Urothelium cell line (cell line): ENCODE results near the gene MYOT.

Source experiments
- DNase-seq: peaks from one replicate; pipeline ENCODE4 v3.0.0; 2011; ENCODE audit warnings: low spot score, mixed read lengths
- FAIRE-seq: peaks from 2 replicates; lab custom pipeline; 2011; peaks lifted over from hg19 to GRCh38; lab: Jason Lieb, UNC

The MYOT gene, protein sequence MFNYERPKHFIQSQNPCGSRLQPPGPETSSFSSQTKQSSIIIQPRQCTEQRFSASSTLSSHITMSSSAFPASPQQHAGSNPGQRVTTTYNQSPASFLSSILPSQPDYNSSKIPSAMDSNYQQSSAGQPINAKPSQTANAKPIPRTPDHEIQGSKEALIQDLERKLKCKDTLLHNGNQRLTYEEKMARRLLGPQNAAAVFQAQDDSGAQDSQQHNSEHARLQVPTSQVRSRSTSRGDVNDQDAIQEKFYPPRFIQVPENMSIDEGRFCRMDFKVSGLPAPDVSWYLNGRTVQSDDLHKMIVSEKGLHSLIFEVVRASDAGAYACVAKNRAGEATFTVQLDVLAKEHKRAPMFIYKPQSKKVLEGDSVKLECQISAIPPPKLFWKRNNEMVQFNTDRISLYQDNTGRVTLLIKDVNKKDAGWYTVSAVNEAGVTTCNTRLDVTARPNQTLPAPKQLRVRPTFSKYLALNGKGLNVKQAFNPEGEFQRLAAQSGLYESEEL

DNA sequence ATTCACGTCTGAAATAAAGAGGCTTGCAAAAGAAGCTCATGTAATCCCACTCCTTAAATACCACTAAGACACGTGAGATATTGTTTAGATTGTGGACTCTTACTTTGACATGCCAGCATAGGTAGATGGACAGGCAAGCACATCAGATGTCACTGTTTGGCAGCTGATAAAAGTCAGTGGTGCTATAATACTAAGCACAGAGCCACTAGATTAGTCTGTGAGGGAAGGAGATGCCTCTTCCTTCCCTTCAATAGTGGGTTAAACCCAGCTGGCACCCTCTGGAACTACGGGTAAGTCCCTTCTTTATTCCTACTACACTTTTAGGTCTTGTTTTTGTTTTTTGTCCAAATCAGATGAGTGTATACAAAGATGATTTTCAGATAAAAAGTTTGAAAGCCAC lies at the start of gene MYOT:
Gene MYOT (plus strand): TSS at position 197 of the 400 bp plus-strand sequence. CDS start 2,792 bp downstream, outside the sequence.
- DNase-seq (no peak), FAIRE-seq (no peak)

DNA sequence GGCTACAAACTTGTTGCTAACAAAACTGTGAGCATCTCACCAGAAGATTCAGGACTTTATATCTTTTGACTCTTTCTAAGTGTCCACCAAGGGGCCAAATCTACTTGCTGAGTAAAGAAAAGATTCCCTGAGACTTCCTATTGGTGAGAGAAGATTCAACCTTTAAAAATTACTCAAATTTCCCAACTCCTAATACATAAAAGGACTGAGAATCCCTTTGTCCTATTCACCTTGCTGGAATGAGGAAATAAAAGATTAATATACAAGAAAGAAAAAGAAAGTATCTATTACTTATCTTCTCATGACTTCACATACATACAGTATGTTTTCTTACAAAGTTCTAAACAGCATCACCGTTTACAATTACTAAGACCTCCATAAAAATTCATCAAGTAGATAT lies 47.9 kb upstream of the MYOT start:
- DNase-seq = no peak
- no peak for FAIRE-seq

DNA sequence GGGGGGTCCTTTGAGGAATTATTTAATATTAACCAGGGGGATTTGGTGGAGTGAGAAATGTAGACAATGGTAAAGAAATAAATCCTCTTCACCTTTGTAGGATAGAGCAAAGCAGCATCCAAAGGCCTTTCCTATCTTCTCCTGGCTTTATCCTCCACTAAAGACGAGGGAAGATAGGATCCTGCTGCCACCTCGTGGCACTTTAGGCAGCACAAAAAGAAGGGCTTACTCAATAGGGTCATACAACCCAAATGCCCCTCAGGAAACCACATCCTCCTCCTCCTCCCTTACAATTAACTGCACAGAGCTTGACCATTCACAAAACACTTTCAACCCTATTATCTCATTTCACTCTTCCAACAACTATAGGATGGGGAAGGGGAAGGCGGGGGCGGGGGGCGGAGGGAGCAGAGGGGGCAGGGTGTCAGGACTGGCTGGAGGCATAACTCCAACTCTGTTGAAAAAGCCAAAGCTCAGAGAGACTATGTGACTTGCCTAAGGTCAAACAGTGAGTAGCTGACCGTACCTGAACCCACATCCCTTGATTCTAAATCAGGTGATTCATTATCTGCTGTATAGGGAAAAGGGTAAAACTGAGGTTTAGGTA lies 45.4 kb upstream of the MYOT start:
- peak; percentile 20 for DNase-seq
- no peak for FAIRE-seq

DNA sequence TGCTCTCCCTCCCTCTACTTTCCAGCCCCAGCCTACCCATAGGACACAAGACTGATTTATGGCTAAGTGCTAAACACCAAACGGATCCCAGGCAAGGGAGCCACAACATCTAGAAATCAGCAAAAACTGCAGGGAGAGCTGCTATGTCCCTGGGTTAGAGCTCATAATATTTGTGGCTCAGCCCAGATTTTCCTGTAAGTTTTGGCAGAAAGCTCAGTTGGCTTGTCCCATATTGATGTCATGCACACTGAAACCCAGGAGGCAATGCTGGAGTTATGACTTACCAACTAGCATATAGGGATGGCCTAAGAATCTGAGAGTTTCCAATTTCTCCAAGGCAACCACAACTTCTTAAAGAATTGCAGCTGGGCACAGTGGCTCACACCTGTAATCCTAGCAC lies 44.7 kb upstream of the MYOT start:
- FAIRE-seq (no peak), DNase-seq (no peak)

DNA sequence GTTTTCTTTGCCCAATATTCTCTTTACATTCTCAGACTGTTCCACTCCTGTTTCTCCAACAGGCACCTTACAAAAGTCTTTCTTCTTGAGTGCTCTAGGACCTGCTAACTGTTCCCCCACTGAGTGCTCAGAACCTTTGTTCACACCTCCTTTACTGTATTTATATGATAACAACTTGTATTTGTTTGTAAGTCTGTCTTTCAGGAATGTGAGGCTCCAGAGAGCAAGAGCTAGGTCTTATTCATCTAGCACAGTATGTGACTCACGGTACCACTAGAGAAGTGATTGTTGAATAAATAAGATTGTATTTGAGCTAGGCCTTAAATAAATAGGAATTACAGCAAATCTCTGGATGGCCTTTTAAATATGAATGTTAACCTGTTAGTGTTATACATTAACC lies 42.5 kb upstream of the MYOT start:
- FAIRE-seq (no peak), DNase-seq (no peak)

DNA sequence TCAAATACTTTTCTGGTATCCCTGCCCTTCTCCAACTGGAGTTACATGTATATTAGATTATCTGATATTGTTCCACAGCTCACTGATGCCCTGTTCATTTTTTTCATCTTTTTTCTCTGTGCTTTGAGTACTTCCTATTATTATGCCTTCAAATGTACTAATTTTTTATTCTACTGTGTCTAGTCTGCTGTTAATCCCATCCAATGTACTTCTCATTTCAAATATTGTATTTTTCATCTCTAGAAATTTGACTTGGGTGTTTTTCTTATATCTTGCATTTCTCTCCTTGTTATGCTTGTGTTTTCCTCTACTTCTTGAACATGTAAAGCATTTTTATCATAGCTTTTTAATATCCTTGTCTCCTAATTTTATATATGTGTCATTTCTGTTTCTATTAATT lies 41.6 kb upstream of the MYOT start:
- no peak for FAIRE-seq

DNA sequence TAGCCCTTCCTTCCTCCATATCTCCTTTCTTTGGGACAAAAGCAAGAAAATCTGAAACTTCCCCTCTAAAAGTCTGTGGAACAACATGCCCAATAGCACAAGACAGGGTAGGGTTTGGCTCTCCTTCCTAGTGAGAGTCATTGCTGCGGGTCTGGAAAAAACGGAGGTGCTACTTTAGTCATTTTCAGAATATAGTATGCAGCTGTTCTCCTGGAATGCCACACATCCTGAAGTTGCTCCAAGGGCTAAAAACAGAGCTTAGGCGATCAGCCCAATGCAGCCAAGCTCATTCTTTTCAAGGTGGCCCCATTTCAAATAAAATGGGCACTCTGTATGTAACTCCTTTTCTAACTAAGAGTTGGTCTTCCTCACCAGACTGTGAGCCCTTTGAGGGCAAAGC lies 39.5 kb upstream of the MYOT start:
- no peak for FAIRE-seq
- DNase-seq = no peak

More for the DNA sequence above, 41.6 kb upstream of the MYOT start:
- no peak for DNase-seq

DNA sequence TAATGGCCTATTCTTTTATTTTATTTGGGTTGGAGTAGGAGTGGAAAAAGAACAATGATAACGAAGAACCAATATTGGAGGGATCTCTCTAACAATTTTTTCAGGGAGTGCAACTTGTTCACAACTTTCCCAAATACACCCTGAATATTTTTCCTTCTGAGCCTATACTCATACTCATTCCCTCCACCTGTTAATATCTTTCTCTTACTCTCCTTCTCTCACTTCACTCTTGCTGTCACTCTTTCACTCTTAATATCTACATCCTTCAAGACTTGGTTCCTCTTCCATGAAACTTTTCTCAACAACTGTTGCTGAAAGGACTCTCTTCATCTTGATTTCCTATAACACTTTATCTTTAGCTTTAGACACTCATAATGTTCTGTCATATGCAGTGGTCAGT lies 39.0 kb upstream of the MYOT start:
- FAIRE-seq = no peak
- no peak for DNase-seq

DNA sequence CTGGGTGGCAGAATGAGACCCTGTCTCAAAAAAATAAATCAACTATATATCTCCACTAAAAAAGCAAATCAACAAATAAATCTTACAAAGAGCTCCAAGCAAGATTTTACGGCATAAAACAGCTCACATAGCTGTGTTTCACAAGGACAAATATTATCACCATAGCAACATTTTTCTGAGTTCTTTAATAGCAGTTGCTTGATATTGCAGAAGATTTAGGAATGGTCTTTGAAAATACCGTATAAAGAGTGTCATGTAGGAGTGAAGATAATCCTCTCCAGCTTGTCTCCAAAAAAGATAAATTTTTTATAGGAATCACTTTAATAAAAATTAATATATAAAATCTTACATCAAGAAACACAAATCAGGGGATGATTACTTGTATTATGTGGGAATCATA lies 36.6 kb upstream of the MYOT start:
- no peak for FAIRE-seq
- no peak for DNase-seq

DNA sequence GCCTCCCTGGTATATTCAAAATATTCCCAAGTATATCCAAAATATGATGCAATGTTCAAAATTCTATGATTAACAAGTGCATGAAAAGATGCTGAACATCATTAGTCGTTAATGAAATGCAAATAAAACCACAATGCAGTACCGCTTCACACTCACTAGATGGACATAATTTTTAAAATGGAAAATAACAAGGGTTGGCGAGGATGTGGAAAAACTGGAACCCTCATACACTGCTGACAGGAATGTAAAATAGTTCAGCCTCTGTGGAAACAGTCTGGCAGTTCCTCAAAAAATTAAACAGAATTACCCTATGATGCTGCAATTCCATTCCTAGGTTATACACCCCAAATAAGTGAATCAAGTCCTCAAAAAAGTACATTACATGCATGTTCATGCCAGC lies 36.1 kb upstream of the MYOT start:
- DNase-seq = no peak
- no peak for FAIRE-seq

DNA sequence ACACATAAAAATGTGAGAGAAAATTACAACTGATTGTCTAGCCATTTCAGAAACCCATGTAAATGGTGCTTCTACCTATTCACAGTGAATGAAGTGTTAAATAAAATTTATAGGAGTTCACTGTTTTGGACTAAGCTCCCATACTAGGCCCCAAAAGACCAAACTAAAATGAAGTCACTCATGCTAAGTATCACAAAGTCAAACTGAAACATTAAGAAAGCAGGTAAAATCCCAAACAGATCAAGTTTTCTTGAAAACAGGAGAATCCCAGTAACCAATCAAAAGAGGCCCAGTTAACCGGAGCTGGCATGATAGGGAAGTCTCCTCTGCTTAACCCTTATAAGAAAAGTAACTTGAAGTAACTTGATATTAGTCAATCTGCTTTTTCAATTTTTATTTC lies 35.2 kb upstream of the MYOT start:
- FAIRE-seq = no peak

DNA sequence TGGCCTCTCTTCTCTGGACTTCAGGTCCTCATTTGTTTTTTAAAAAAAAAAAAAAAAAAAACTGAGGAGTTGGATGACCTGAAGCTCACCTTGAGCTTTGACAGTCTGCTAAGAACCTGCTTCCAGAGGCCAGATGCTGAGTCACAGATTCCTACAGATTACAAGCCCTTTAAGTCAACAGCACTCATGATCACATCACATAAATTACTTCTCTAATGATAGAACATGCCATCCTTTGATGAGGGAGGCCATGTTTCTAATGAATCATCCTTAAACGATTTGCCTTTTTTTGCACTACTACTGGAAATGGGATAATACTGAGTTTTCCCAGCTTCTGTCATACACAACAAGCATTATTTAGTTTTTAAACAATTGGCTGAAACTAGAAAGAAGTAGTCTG lies 34.2 kb upstream of the MYOT start:
- no peak for FAIRE-seq
- DNase-seq = peak; percentile 73

More for the DNA sequence above, 35.2 kb upstream of the MYOT start:
- DNase-seq = no peak

DNA sequence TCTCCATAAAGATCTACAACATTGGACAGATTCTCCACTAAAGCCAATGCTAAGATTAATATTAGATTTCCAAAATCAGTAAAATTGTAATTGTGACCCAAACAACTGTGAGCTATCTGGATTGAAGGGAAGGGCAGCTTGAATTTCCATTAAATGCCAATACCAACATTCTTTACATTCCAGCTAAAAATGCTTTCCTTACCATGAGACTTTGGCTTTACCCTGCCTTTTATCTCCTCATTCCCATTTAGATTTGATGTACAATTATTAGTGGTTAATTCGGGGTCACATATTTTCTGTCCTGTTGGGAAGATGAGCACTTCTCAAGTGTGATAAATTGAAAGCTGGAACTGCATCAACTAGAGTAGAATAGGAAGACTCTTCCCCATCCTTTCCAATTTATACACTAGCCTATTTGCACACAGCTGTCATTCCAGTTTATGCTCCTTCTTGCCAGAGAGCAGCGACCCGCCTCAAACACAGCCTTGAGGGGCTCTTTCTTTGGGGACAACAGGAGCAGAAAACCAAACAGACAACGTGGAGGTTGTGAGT lies 33.1 kb upstream of the MYOT start:
- DNase-seq = no peak
- FAIRE-seq = no peak

DNA sequence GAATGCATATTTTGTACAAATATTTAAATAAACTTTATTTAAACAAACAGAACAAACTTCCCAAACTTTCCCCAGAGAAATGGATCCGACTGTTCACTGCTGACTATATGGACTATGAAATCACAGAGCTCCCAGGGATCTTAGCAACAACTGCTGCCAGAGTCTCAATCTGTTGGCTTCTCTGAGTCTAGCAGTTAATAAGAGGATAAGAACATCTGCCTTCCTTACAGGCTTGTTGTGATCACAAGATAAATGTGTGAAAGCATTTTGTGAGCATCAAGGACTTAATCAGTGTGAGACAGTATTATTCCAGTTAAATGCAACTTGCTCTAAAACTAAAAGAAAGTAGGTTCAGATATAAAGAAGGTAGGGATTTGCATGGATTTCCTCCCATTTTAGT lies 31.4 kb upstream of the MYOT start:
- no peak for FAIRE-seq
- DNase-seq = no peak

DNA sequence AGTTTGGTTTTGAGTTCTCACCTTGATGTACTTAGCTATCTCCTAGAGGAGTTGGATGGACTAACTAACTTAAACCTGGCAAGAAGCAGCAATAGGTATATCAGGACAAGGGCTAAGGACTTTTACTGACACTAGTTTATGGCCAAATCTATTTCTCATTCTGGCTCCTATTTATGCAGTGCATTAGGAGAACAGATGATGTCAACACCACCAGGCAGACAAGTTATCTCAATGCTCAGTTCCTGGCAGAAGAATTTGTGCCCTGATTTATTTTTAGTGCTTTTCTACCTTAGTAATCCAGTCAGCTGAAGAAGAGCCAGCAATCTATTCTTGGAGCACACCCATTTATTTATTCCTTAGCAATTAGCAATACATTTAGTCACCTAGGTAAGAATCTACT lies 30.7 kb upstream of the MYOT start:
- FAIRE-seq (no peak), DNase-seq (no peak)

DNA sequence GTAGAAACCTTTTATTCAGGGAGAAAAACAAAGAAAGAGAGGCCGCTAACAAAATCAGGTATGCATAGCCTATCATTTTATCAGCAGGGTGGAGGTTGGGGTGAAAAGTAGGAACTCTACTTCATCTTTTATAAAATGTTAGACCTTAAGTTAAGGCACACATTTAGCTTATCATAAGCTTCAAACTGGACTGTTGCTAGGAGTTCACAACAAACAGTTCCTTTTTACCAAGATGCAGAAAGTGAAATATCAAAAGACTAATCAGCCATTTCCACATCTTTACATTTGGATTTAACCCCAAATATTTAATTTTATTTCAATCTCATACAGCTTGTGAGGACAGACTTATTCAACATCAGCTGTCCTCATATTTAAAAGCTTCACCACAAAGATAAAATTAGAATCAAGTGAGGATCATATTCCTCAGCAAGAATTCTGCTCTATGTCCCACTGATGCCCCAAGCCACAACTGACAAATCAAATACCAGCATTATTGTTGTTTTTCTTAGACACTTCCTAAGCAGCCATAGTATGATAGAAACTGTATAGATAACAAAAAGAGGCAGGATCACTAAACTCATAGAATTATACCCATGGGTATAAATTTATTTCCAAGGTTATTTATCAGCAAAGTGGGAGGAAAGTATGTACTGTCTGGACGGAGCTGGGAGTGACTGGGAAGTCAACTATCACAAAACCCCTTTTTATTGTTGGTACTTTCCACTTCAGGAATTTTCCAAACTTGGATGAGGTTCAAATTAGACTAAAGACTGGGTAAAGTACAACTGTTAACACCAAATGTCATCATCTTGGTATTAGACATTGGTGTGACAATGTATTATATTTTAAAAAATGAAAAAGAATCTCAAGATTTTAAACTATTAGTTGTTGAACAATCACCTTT lies 29.9 kb upstream of the MYOT start:
- FAIRE-seq (no peak), DNase-seq (no peak)

DNA sequence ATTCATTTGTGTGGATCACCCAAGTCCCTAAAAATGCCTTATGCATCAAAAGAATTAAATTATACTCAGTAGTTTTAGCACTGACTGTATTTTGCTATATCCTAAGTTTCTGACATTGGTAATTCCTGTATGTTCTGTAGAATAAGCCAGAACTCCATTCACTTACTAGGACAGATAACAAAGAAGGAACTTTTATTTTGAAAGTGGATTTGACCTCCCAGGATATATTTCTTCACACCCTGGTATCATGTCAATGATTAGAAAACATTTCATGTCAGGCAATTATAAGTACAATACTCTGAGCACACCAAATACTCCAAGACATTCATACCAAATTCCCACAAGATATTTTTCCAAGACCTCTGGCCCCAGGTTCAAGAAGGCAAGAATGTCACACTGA lies 28.7 kb upstream of the MYOT start:
- FAIRE-seq (no peak), DNase-seq (no peak)

DNA sequence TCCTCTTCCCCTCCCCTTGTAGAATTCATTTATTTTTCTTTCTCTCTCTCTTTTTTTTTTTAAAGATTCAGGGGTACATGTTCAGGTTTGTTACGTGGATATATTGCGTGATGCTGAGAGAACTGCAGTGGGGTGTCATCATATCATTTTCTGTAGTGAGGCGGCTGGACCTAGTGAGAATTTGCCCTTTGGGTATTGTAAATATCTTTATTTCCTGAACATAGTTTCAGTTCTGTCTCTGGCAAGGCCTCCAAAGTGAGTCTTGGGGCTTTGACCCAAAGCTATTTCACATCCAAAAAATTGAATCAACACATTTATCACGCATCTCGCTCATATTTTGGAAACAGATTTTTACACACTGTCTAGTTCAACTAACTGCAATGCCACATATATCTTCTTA lies 25.4 kb upstream of the MYOT start:
- FAIRE-seq (no peak), DNase-seq (no peak)

DNA sequence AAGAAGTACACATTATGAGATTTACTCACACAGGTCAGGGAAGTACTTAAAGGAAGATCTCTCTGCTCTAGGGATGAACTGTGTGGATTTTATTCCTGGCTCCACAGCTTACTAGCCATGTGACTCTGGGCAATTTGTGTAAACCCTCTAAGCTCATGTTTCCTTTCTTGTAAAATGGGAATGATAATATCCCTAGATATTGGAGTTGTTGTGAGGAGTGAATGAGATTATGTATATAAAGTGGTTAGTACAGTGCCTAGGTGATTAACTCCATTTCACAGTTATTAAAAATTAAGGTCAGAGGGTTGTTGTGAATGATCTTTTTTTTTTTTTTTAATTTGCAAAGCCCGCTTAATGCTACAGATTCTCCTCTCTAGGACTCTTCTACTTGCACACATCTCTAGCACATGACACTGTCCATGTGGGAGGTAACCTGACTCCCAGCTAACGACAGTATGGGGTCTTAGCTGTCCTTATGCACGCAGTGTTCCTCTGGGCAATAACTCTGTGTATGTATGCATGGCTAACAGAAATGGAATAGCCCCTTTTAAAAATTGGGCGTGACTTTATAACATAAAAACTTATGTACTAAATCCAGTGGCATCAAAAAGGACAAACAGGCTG lies 23.9 kb upstream of the MYOT start:
- DNase-seq = no peak
- no peak for FAIRE-seq

DNA sequence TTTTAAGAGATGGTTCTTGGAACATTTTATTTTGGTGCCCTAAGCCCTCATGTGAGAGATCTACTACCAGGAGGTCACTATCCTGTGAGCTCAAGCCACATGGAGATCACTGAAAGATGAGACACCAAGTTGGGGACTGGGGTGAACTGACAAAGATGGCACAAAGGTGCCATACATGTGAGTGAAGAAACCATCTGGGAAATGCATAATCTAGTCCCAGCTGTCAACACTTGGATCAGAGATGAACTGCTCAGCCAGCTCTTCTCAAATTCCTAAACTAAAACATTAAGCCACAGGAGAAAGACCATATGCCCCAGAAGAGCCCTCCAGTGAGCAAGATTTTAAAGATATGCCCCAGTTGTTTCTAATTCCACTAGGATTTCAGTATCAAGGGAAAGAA lies 22.2 kb upstream of the MYOT start:
- FAIRE-seq (no peak), DNase-seq (no peak)

DNA sequence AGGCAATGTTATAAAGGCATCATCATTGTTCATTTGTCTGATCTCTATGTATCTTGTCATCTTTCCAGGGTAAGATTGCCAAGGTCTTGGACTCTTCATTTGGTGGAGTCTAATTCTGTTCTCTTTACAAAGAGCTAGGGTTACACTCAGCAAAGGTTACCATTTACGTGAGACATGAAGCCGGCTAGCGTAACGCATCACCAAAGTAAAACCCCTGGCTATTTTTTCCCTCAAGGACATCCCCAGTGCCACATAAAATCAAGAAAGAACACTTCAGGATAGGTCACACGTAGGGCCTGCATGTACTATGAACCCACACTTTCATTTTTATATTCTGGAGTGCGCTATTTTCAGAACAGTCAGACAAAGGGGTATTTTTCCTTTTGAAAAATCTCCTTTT lies 20.0 kb upstream of the MYOT start:
- DNase-seq = no peak
- no peak for FAIRE-seq
